Right atrium auricular region (tissue), 2 donors: ENCODE results near the gene ANP32B. TPM values are rescaled to one million over a fixed set of nuclear protein-coding genes. Genes with fewer than 3 reads are reported as not detected.

Experiments
- DNase-seq: peaks from one replicate; pipeline ENCODE4 v3.0.0-alpha.2; 2019; ENCODE audit warnings: low spot score
- H3K27ac ChIP-seq, 2 donors: fragments of 200-600 bp; sonication (generic); 1 replicate in 1 of 2; 2 replicates in 1 of 2; pipeline ENCODE4 v1.5.1; 2016 to 2019
- H3K27me3 ChIP-seq, 2 donors: fragments of 200-600 bp; sonication (generic); one replicate each; pipeline versions ENCODE4 v1.5.1 to v1.6.0; 2017 to 2019
- H3K36me3 ChIP-seq: fragments of 200-600 bp; sonication (generic); one replicate; pipeline ENCODE4 v1.5.1; 2016
- H3K4me1 ChIP-seq, 2 donors: fragments of 200-600 bp; sonication (generic); one replicate each; pipeline versions ENCODE4 v1.5.1 to v1.6.0; 2017 to 2019
- H3K4me3 ChIP-seq, 2 donors: fragments of 200-600 bp; sonication (generic); 1 replicate in 1 of 2; 2 replicates in 1 of 2; pipeline ENCODE4 v1.5.1; 2017 to 2019; ENCODE audit warnings: mild to moderate bottlenecking in 1 of 2, moderate library complexity in 1 of 2
- H3K9me3 ChIP-seq, 2 donors: fragments of 200-600 bp; sonication (generic); one replicate each; pipeline ENCODE4 v1.5.1; 2019
- total RNA-seq, 2 donors: library from RNA; depleted of rRNA; stranded (reverse); fragments of >200 nt; gene quantifications; one replicate each; pipeline ENCODE4 v1.1.0, GENCODE V29; 2016
- TF ChIP-seq, protein P1 (sequence below), 2 donors: fragments of 200-600 bp; sonication (generic); IDR thresholded peaks; one replicate each; pipeline ENCODE4 v1.5.1; 2019; ENCODE audit warnings: antibody characterized with exemption in 2 of 2

The ANP32B gene
- total RNA-seq, 2 donors from 2014 or later = 19.5 to 26.8 TPM

DNA sequence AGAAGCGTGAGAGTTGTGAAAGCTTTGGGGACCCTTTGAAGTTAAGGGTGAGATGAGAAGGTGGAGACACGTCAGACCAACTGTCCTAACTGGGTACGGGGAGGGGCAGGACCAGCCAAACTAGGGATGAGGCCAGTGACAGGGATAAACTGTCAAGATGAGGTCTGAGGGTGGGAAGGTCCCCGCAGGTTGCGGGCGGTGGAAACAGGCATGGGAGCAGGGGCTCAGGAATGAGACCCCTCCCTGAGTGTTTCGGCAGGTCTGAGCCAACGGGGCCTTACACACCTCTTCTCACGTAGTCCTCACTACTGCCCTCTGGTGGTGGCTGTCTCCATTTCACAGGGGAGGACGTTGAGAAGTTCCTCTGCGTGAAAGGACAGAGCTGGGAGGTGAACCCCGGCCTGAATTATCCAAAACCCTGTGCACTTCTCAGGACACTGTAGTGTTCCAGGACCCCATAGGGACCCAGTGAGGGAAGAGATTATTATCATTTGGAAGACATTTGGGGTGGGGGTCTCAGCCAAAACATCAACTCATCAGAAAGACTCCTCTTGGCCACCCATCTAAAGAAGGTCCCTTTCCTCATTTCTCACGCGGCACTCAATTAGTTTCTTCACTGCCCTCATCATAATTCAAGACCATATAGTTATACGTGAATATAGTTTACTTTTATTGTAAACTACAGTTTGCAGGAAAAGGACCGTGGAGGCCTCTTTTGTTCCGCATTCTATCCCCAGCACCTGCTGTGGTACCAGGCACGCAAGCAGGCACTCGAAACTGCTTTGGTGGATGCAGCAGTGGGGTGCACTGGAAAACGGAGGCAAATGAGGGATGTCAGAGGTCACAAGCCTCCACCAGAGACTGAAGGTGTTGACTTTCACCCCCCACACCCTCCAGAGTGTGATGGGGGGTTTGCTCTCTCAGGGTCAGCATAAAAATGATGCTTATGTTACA lies 51.7 kb downstream of the ANP32B start:
- Histone ChIP-seq H3K4me3 (no peak overlapping the region), H3K27me3 (no peaks in the 10 kb centered on the region), H3K27ac (no peak overlapping the region), H3K36me3 (no peaks in the 10 kb centered on the region), H3K4me1 (peaks cover 0 to 18% of the 10 kb centered on the region in 2 donors), H3K9me3 (no peaks in the 10 kb centered on the region)
- TF ChIP-seq, protein P1, sequence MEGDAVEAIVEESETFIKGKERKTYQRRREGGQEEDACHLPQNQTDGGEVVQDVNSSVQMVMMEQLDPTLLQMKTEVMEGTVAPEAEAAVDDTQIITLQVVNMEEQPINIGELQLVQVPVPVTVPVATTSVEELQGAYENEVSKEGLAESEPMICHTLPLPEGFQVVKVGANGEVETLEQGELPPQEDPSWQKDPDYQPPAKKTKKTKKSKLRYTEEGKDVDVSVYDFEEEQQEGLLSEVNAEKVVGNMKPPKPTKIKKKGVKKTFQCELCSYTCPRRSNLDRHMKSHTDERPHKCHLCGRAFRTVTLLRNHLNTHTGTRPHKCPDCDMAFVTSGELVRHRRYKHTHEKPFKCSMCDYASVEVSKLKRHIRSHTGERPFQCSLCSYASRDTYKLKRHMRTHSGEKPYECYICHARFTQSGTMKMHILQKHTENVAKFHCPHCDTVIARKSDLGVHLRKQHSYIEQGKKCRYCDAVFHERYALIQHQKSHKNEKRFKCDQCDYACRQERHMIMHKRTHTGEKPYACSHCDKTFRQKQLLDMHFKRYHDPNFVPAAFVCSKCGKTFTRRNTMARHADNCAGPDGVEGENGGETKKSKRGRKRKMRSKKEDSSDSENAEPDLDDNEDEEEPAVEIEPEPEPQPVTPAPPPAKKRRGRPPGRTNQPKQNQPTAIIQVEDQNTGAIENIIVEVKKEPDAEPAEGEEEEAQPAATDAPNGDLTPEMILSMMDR (IDR thresholded peaks at IDR 0.05) = peak; percentile 78 to 86
- peak; percentile 85 for DNase-seq

DNA sequence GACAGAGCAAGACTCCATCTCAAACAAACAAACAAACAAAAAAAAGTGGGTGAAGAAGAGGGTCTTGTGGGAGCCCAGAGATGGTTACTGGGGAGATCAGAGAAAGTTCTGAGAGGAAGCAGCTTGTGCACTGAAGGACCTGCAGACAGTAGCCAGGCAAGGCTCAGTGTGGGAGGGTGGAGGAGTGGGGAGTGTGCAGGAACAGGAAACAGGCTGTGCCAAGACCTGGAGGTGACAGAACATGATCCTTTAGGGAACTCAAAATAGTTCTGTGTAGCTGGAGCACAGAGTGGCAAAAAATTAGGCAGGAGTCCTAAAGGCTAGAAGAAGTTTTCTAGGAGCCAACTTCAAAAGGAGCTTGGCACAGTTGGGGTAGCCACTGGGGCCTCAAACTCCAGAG lies 54.2 kb downstream of the ANP32B start:
- Histone ChIP-seq H3K4me3 (no peak overlapping the region), H3K9me3 (no peaks in the 10 kb centered on the region), H3K27ac (peak overlapping the region; percentile 23 to 67), H3K36me3 (no peaks in the 10 kb centered on the region), H3K27me3 (no peaks in the 10 kb centered on the region), H3K4me1 (peaks cover 0 to 18% of the 10 kb centered on the region in 2 donors)
- TF ChIP-seq, protein P1 (IDR thresholded peaks at IDR 0.05) = no peak
- DNase-seq = no peak

DNA sequence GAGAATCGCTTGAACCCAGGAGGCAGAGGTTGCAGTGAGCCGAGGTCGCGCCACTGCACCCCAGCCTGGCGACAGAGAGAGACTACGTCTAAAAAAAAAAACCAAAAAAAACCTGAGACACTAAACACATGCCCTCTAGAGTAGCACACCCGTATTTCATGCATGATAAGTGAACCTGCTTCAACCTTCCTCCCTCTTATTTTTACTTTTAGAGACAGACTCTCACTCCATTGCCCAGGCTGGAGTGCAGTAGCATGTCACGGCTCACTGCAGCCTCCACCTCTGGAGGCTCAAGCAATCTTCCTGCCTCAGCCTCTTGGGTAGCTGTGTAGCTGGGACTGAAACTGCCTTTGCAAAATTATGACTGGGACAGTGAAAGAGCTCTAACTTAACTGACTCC lies 55.8 kb downstream of the ANP32B start:
- H3K4me1 ChIP-seq = peaks cover 0 to 18% of the 10 kb centered on the region in 2 donors
- DNase-seq = no peak
- no peaks in the 10 kb centered on the region for H3K36me3 ChIP-seq
- no peak overlapping the region for H3K4me3 ChIP-seq
- H3K27me3 ChIP-seq = no peaks in the 10 kb centered on the region
- no peak overlapping the region for H3K27ac ChIP-seq
- H3K9me3 ChIP-seq = no peaks in the 10 kb centered on the region
- TF ChIP-seq, protein P1 (IDR thresholded peaks at IDR 0.05) = no peak

DNA sequence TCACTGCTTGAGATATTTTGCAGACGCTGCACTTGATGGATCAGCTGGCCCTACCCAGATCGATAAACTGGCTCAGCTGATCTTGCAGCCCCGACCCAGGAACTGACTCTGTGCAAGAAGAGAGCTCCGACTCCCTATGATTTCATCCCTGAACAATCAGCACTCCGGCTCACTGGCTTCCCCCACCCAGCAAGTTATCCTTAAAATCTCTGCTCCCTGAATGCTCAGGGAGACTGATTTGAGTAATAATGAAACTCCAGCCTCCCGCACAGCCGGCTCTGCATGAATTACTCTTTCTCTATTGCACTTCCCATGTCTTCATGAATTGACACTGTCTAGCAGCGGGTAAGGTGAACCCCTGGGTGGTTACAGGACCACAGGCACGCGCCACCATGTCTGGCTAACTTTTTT lies 56.5 kb downstream of the ANP32B start:
- H3K9me3 ChIP-seq = no peaks in the 10 kb centered on the region
- DNase-seq = no peak
- TF ChIP-seq, protein P1 (IDR thresholded peaks at IDR 0.05) = no peak
- H3K4me3 ChIP-seq = no peak overlapping the region
- H3K4me1 ChIP-seq = peaks cover 0 to 17% of the 10 kb centered on the region in 2 donors
- H3K27me3 ChIP-seq = no peaks in the 10 kb centered on the region
- no peaks in the 10 kb centered on the region for H3K36me3 ChIP-seq
- no peak overlapping the region for H3K27ac ChIP-seq

DNA sequence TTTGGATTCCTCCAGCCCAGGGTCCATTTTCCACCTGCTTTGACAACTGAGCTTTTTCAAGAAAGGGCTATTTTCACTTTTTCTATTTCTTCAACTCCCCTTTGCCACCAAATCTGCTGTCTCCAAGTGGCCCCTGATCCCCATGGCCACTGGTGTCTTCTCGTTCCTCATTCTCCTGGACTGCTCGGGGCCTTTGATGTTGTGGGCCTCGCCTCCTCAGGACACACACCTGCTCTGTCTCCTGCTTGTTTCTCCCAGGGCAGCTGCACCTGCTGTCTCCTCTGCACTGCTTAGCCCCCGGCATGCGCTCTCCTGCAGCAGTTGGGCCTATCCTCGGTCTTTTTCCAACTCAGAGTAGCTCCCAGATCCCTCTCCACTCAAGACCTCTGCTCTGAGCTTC lies 57.1 kb downstream of the ANP32B start:
- no peak overlapping the region for H3K27ac ChIP-seq
- H3K4me3 ChIP-seq = no peak overlapping the region
- H3K27me3 ChIP-seq = no peaks in the 10 kb centered on the region
- H3K36me3 ChIP-seq = no peaks in the 10 kb centered on the region
- TF ChIP-seq, protein P1 (IDR thresholded peaks at IDR 0.05) = no peak
- DNase-seq = no peak
- H3K9me3 ChIP-seq = no peaks in the 10 kb centered on the region
- H3K4me1 ChIP-seq = peaks cover 0 to 13% of the 10 kb centered on the region in 2 donors
